HG02610 (cell line): ENCODE data around the gene SMURF2.
A peak's percentile ranks its signal among the peaks of the same experiment; 100 is the strongest.

Experiments used
- ATAC-seq: cut with Tn5 transposase; IDR thresholded peaks from one replicate; pipeline ENCODE4 v1.9.1; 2021; ENCODE audit warnings: mild to moderate bottlenecking, moderate library complexity; ENCODE audit not compliant: unreplicated experiment

Gene SMURF2

DNA sequence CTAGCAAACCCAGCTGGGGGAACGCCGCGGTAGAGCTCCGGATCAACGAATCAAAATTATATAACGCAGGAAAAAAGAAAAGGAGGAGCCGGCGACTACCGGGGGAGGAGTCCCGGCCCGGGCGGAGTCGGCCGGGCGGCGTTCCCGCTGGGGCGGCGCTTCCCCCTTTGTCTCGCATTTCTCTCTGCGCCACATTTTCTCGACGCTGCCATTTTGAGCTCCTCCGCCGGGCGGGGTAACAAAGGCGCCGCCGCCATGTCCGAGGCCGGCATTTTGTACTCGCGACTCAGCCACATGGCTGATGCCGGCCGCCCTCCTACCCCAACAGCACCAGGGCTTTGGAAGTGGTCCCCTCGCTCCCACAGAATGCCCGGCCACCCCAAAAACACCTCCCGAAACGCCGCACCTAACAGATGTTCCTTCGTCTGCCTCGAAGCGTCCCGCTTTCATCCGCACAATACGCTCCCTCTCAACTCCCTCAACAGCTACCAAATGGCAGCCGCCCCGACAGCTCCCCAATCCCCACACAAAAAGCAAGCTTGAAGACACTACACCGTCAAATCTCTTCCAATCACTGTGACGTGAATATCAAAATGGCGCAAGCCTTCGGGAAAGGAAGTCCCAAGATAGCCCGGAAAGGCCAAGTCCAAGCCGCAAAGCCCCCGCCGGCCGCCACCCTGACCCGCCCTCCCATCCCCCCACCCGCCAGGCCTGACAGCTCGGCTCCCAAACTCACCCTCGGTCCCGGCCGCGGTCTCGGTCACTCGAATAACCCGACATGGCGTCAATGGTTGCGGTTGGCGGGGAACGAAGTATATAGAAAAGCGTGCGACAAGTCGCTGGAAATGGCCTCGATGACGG, 156.5 kb downstream of the SMURF2 start:
- no peak for ATAC-seq

DNA sequence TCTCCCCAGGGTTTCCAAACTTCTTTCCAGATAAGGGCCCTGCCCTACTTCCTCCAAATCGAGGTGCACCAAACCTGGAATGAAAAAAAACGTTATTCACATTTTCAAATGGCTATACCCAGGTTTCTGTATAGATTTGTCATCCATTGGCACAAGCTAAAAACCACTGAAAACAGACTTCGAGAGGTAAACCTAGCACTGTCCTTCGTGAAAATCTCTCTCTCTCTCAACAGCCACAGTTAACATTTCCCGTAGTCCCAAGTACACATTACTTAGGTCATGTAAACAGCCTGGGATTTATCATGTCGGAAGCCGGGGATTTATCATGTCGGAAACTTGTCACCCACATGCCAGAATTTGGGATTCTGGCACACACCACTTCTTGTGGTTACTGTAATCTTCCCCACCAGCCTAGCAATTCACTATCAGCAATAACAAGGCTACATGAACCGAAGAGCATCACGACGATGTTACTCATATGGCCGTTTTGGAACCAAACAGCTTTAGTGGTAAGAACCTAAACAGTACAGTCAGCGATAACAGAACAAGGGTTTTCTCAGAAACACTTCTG, 157.3 kb downstream of the SMURF2 start:
- ATAC-seq, result no peak

DNA sequence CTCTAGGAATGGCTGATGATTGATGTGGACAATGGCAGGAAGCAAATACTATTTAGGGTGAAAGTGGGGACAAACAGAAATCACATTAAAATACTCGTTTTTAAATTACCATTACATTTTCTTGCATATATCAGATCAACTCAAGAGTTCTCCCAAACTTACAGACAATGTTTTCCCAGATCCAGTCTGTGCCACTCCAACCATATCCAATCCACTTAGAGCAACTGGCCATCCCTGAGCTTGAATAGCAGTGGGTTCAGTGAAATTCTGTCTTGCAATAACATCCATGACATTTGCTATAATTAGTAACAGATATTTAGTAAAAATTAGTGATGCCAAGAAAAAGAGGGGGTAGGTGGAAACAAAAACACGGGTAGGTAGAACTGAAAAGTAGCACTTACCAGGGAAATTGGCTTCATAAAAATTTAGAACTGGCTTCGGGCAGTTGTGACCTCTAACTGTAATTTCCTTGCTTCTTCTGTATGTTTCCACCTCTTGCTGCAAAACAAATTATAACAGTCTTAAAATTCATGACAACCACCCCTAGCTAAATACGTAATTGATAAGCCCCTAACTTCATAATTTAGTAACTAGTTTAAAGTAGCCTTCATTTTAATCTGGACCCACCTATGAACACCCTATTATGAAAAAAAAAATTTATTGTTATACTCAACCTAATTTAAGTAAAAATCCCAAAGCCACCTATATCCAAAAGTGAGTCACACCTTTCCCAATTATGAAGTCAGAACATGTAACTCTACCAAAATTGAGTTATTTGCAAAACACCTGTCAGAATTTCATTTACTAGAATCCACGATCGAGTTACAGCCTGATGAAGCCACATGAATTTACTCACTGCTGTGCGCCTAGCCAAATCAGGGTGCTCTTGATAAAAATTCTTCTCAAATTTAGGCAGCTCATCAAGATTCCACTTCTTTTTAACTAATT, 158.0 kb downstream of the SMURF2 start:
- no peak for ATAC-seq

DNA sequence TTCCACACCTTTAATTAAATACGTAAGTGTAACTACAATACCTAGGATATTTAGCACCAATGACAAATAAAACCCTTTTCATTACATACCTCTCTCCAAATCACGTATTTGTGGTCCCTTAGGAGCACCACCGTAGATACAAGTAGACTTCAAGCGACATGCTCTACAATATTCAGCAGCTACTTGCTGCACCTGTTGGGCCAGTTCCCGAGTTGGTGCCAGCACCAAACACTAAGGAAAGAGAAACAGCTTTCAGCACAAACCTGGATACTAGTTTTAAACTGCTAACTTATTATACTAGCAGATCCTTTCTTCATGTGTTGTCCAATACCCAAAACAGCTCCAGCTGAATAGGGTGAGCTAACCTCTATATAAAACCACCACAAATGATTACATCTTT, 158.8 kb downstream of the SMURF2 start:
- no peak for ATAC-seq

DNA sequence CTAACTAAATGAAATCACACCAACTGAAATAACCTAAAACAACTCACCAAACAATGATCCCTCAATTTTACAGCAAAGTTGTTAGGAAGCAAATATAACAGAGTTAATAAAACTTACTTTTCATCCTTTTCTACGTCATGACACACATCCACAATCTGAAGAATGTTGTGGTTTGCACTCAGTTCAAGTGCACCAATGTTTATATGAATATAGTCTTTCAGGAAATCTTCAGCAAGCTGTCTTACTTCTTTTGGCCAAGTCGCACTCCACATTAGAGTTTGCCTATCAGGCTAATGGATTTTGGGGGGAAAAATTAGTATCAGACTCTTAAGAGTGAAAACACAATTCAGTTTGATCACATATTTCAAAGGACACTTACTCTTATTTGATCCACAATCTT, 159.3 kb downstream of the SMURF2 start:
- no peak for ATAC-seq

DNA sequence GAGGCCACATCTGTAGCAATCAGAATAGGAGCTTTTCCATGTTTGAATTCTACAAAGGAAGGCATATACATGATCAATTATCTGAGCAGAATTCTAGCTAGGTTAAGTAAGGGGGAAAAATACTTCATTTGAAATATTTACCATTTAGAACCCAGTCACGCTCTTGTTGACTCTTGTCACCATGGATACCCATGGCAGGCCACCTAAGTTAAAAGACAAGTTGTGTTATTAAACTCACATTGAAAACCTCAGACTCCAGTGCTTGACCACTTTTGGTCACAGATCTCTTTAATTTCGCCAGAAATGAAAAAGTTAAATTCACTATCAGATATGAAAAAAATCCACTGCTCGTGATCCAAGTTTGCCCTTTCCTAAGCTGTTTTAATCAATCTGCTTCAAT, 160.1 kb downstream of the SMURF2 start:
- ATAC-seq, result no peak

DNA sequence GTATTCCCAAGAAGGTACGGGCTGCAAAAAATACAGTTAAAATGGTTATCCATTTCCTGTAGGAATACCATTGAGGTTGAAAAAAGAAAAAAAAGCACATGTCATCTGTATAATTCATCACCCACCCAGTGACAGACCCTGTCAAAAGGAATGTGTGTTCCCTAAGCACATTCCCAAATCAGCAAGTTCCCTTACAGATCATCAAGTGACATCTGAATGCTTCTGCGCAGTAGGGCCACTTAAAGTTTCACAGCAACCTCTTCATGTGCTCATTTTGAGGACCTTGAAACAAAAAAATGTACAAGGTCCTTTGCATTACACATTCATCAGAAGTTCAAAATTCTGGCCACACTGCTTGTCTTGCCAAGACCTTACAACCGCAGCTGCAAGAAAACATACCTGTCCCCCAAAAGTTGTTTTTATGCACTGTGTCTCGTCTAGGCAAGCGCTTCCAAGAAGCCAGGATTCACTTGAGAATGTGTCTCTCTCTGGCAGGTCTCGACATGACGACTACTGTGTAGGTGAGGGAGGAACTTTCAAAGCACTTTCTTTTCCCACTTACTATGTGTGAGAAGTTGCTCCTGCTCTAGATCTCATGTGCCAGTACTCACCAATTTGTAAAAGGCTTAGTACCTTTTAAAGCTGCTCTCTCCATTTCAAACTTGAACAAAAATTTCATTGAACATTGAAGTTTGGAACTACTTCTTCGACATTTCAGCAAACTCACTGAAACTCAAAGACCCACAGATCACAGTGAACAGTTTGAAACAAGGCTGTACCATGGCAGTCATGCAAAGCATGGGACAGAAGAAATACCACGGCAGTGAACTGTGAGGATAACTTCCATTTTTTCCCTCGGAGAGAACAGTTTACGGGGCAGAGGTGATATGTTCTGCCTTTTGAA, 161.0 kb downstream of the SMURF2 start:
- ATAC-seq, result no peak

DNA sequence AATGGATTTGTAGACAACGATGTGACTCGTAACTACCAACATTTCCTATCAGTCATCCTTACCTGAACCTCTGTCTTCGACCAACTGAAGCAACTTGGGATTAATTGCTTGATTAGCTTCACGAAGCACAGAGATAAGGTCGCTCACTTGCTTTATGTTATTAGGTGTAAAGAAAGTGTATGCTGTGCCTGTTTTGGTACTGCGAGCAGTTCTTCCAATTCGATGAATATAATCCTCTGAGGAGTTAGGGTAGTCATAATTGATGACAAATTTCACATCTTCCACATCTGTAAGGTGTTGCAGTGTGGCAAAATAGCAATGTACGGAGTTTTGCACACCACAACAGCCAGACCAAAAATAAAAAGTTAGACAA, 161.6 kb downstream of the SMURF2 start:
- ATAC-seq, result no peak

DNA sequence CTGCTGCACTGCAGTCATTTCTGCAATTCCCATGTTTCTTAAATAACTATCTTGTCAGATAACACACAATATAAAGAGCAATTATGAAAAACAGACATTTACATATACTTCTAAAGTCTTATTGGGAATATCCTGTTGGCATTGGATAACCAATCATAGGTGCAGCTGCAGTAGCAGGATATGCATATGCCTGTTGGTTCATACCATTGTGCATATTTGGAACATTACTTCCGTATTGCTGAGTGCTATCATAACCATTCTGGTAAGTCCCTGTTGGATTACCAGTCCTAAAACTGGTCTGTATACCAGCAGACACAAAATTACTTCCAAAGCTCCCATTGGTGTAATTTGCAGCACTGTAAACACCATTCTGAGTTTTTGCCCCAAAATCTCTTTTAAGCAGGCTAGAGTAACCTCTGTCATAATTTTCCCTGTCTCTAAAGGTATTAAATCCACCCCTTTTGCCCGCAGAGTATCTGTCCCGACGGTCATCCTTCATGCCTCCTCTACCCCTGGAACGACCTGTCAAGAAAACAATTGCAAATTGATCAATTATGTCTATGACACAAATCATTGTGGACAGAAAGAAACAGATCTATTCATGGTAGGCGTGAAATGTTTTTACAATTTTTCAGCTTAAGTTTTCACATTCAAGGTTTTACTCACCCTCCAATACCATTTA, 162.2 kb downstream of the SMURF2 start:
- ATAC-seq, result no peak

DNA sequence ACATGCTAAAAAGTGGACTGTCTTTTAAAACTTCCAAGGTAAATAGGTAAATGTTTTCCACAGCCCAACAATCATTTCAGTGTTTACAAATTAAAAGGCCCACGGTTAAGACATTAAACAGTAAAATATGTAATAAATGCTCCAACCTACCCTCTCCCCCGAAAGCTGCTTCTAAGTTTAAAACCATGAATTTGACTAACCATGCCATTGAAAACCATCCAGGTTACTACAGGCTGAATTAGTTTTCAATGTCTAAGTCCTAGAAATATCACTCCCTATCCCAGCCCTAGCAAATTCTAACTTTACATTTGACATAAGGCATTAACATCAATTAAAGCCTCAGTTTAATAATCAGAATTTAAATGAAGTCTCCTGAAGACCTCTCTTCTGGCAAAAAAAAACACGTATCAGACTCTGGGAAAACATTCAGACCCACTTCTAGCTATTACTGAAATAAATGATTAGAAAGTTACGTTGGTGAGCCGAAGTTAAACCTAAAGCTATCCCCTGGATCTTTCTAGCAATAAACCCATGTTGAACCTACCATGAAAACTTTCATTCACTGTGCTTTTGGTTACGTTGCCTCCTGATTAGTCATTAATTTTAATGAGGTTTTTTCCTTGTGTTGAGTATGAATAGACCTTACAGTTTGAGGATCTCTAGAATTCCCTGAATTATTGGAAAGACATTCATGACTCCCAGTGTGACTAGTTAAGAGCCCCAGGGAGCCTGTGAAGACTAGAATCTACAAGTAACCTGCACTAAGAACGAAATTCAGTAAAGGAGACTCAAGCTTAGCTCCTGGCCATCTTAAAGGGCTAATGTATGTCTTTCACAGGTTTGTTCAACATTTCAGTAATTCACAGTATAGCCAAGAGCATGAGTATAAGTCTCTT, 163.6 kb downstream of the SMURF2 start:
- no peak for ATAC-seq

DNA sequence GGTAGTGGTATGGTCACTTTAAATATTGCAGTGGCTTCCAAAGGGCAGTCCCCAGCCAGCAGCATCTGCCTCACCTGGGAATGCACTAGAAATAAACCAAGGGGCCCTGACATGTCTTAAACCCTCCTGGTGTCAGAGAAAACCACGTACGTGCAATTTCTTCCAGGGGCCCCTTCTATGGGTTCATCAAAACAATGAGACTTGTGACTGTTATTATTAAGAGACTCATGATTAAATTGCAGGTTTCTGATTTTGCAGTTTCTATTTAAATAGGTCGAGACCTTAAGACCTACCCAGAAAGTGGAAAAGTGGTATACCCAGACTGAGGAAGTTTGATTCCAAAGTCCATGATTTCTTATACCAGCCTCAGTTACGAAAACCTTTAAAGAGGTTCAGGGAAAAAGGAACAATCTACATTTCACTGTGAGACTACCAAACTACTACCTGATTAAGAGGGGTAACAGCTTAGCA, 164.5 kb downstream of the SMURF2 start:
- ATAC-seq, result no peak

DNA sequence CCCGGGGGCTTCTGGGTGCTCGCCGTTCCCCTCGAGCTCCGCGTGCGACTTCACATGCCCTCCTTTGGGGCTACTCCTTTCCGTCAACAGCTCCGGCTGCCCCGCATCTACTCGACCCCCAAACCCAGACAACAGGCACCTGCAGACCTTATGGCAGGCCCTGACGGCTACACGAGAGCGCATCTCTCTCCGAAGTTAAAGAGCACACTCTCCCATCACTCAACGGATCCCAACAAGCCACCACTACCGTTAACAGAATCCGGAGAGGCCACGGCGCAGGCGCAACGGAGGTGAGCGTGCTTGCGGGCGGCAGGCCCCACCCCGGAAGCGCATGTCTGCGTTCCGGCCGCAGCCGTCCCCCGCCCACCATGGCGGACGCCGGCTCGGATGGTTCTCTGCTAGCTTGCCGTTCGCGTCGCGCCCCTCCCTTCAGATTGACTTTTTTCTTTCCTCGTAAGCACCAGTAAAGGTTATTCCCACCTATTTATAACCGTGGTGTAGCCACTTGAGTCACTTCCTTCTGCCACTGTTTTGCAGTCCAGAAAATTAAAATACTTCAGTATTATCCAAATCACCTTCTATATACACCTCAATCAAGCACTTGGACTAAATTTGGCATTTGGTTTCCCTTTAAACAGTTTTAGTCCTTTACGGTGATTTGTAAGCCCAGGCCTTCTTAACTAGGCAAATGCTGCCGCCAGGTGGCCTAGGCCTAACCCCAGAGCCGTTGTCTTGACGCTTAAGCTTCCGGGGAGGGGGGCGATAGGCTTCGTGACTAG, 165.1 kb downstream of the SMURF2 start, which contains the start of gene POLG2:
TSS of gene POLG2 (minus strand) at position 269 of the 779 bp plus-strand sequence. CDS start at position 183, 86 bp downstream.
- ATAC-seq, result peak; percentile 84

DNA sequence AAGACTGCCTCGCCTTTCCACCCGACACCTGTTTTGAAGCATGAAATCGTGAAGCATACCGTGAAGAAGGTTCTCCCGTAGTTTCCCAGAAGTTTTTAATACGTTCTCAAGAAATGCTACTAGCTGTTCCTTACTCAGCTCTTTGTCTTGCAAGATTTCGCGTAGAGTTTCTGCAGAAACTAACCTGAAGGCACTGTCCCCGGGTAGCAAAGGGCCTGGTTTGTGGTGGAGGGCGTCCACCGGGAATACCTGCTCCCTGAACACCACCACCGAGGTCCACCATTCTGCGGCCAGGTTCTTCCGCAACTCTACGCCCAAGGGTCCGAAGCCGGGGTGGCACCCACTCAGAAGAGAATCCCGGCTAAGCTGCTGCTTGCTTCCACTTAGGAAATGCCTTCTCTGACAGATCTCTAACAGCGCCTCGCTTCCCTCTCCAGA, 165.7 kb downstream of the SMURF2 start:
- no peak for ATAC-seq
